Fibroblast of mammary gland (primary cell): Measurements from ENCODE around the gene ACTN4.
"Not testable (repeated sequence)": the region's sequence is repeated elsewhere in the genome, so short reads cannot be mapped to it uniquely, and the experiment has no call there.

ENCODE experiments used
- DNase-seq: peaks from one replicate; pipeline ENCODE4 v3.0.0-alpha.2; 2010; ENCODE audit warnings: low read depth
- H3K4me3 ChIP-seq: 2 replicates; pipeline ENCODE4 v1.5.1; 2011; ENCODE audit warnings: low read depth, mild to moderate bottlenecking, low read length, moderate library complexity; ENCODE audit not compliant: control insufficient read depth
- CTCF ChIP-seq: conservative IDR thresholded peaks from 2 replicates; pipeline ENCODE4 v1.5.1; 2011; ENCODE audit warnings: low read depth, low read length, inconsistent platforms; ENCODE audit not compliant: control insufficient read depth, insufficient read depth

The ACTN4 gene

GRCh38 chr19:38647368-38647965, at the start of gene ACTN4:
Gene ACTN4, plus strand, starts transcription at chr19:38647649. Its CDS starts 97 bp downstream, at chr19:38647746.
- TF ChIP-seq CTCF = no peak
- peak within 1 kb of the TSS; percentile 98 for H3K4me3 ChIP-seq
- peak; percentile 94 for DNase-seq

GRCh38 chr19:38599722-38600121, 47.7 kb upstream of the ACTN4 start:
- TF ChIP-seq CTCF = no peak
- no peak overlapping the region for H3K4me3 ChIP-seq
- no peak for DNase-seq

GRCh38 chr19:38602856-38603255, 44.6 kb upstream of the ACTN4 start:
- not testable (repeated sequence) for H3K4me3 ChIP-seq, DNase-seq

GRCh38 chr19:38606131-38606530, 41.3 kb upstream of the ACTN4 start:
- no peak for DNase-seq
- no peak for TF ChIP-seq CTCF
- no peak overlapping the region for H3K4me3 ChIP-seq

GRCh38 chr19:38614289-38614688, 33.2 kb upstream of the ACTN4 start:
- H3K4me3 ChIP-seq = no peak overlapping the region
- no peak for DNase-seq
- TF ChIP-seq CTCF = no peak

- no peak overlapping the region for H3K4me3 ChIP-seq
- no peak for TF ChIP-seq CTCF
- no peak for DNase-seq
Observed at GRCh38 chr19:38615007-38615581, 32.4 kb upstream of the ACTN4 start.

GRCh38 chr19:38616265-38616664, 31.2 kb upstream of the ACTN4 start:
- H3K4me3 ChIP-seq = no peak overlapping the region
- no peak for TF ChIP-seq CTCF

More at GRCh38 chr19:38616265-38616664, 31.2 kb upstream of the ACTN4 start:
- no peak for DNase-seq
